ENCODE data around the gene DEDD. TPM values are rescaled to one million over a fixed set of nuclear protein-coding genes. Genes with fewer than 3 reads are reported as not detected.

The DEDD gene
- total RNA-seq, 1 experiment from 2014 or later, result 33.8 TPM

GRCh38 chr1:161179698-161180097, 47.2 kb upstream of the DEDD start:
- Histone ChIP-seq H3K4me1 (peaks cover 4% of the 10 kb centered on the region), H3K4me3 (ENCODE audit: low read depth, low read length) (no peak overlapping the region), H3K36me3 (ENCODE audit: control insufficient read depth, insufficient read depth, low read length) (peaks cover 2% of the 10 kb centered on the region; the same call in 1 of the 2 replicates), H3K9me3 (no peaks in the 10 kb centered on the region), H3K27me3 (replicated peaks; ENCODE audit: control insufficient read depth, insufficient read depth, low read length) (no peaks in the 10 kb centered on the region)
- H3K4me1 Mint-ChIP-seq (ENCODE audit: low read depth, unreplicated experiment), result peaks cover 20% of the 10 kb centered on the region
- no TSS peak for BruUV-seq (replicated peaks)
- H3K9me3 Mint-ChIP-seq (ENCODE audit: unreplicated experiment), result no peaks in the 10 kb centered on the region
- ChIA-PET POLR2A (no interaction called here), CTCF (no interaction called here)
- peaks cover 8% of the 10 kb centered on the region for H3K36me3 Mint-ChIP-seq (ENCODE audit: insufficient read depth, unreplicated experiment)
- H3K4me3 Mint-ChIP-seq (ENCODE audit: unreplicated experiment), result no peak overlapping the region
- H3K27me3 Mint-ChIP-seq (ENCODE audit: insufficient read depth, unreplicated experiment), result no peaks in the 10 kb centered on the region
- no peak for DNase-seq
- no peak overlapping the region for H3K27ac Mint-ChIP-seq (ENCODE audit: unreplicated experiment)
- intact Hi-C loops (cut with micrococcal nuclease; ENCODE audit: unreplicated experiment), result loop anchor here (1.0 to 5.0 kb wide), 2 partner anchors 62 to 203 kb away; partner anchors contain the start of genes NIT1 and PFDN2
- no peak for TF ChIP-seq CTCF (IDR thresholded peaks at IDR 0.05; ENCODE audit: insufficient read depth in 1 of 2, low read depth in 1 of 2, low read length in 1 of 2, severe bottlenecking in 1 of 2, unreplicated experiment in 1 of 2)

GRCh38 chr1:161177936-161178244, 45.4 kb upstream of the DEDD start:
- ChIA-PET POLR2A (interaction anchor here (2.4 kb wide), 1 partner anchor 12 kb away, joined by 25 read pairs; the partner anchor contains the start of gene PPOX), CTCF (no interaction called here)
- H3K9me3 Mint-ChIP-seq (ENCODE audit: unreplicated experiment), result no peaks in the 10 kb centered on the region
- H3K27me3 Mint-ChIP-seq (ENCODE audit: insufficient read depth, unreplicated experiment), result no peaks in the 10 kb centered on the region
- TF ChIP-seq CTCF (IDR thresholded peaks at IDR 0.05; ENCODE audit: insufficient read depth in 1 of 2, low read depth in 1 of 2, low read length in 1 of 2, severe bottlenecking in 1 of 2, unreplicated experiment in 1 of 2), result no peak
- intact Hi-C loops (cut with micrococcal nuclease; ENCODE audit: unreplicated experiment), result loop anchor here (5.0 kb wide), 1 partner anchor 61 kb away; the partner anchor contains the start of genes NIT1 and PFDN2
- BruUV-seq (replicated peaks), result TSS peak; percentile 98
- peak overlapping the region; percentile 85 for H3K4me3 Mint-ChIP-seq (ENCODE audit: unreplicated experiment)
- peak overlapping the region; percentile 96 for H3K27ac Mint-ChIP-seq (ENCODE audit: unreplicated experiment)
- H3K27me3 ChIP-seq (replicated peaks; ENCODE audit: control insufficient read depth, insufficient read depth, low read length), result no peaks in the 10 kb centered on the region
- H3K9me3 ChIP-seq, result no peaks in the 10 kb centered on the region
- no peak for DNase-seq
- H3K4me3 ChIP-seq (ENCODE audit: low read depth, low read length), result peak overlapping the region; percentile 91
- H3K36me3 ChIP-seq (ENCODE audit: control insufficient read depth, insufficient read depth, low read length), result peaks cover 4% of the 10 kb centered on the region; the same call in 1 of the 2 replicates
- H3K4me1 ChIP-seq, result peaks cover 4% of the 10 kb centered on the region
- peaks cover 17% of the 10 kb centered on the region for H3K4me1 Mint-ChIP-seq (ENCODE audit: low read depth, unreplicated experiment)
- H3K36me3 Mint-ChIP-seq (ENCODE audit: insufficient read depth, unreplicated experiment), result peaks cover 26% of the 10 kb centered on the region

GRCh38 chr1:161177112-161177935, 44.9 kb upstream of the DEDD start, which contains the start of gene B4GALT3:
TSS of gene B4GALT3 (minus strand) at chr1:161177507. CDS start at chr1:161176060, 1,447 bp downstream.
- Mint-ChIP-seq H3K27ac (ENCODE audit: unreplicated experiment) (peak within 1 kb of the TSS; percentile 96), H3K36me3 (ENCODE audit: insufficient read depth, unreplicated experiment) (peaks cover 31% of the 10 kb centered on the region), H3K4me3 (ENCODE audit: unreplicated experiment) (peak within 1 kb of the TSS; percentile 85), H3K4me1 (ENCODE audit: low read depth, unreplicated experiment) (peaks cover 14% of the 10 kb centered on the region), H3K9me3 (ENCODE audit: unreplicated experiment) (no peaks in the 10 kb centered on the region), H3K27me3 (ENCODE audit: insufficient read depth, unreplicated experiment) (no peaks in the 10 kb centered on the region)
- H3K27me3 ChIP-seq (replicated peaks; ENCODE audit: control insufficient read depth, insufficient read depth, low read length), result no peaks in the 10 kb centered on the region
- CTCF ChIA-PET, result interaction anchor here (0.6 to 1.4 kb wide), 3 partner anchors 12 to 48 kb away, joined by 3 to 22 read pairs (median 4); partner anchors contain the start of genes PPOX and TOMM40L
- peaks cover 4% of the 10 kb centered on the region for H3K4me1 ChIP-seq
- H3K9me3 ChIP-seq, result no peaks in the 10 kb centered on the region
- POLR2A ChIA-PET, result interaction anchor here (0.6 to 2.4 kb wide), 6 partner anchors 8 to 213 kb away, joined by 4 to 25 read pairs (median 7); partner anchors contain the start of genes NDUFS2, PPOX, TOMM40L and USP21
- peak; percentile 87 to 96 for DNase-seq
- BruUV-seq (replicated peaks), result TSS peak; percentile 39
- peak within 1 kb of the TSS; percentile 91 for H3K4me3 ChIP-seq (ENCODE audit: low read depth, low read length)
- peak; percentile 44 to 54 for TF ChIP-seq CTCF (IDR thresholded peaks at IDR 0.05; ENCODE audit: insufficient read depth in 1 of 2, low read depth in 1 of 2, low read length in 1 of 2, severe bottlenecking in 1 of 2, unreplicated experiment in 1 of 2)
- intact Hi-C loops (cut with micrococcal nuclease; ENCODE audit: unreplicated experiment), result loop anchor here (5.0 kb wide), 1 partner anchor 60 kb away; the partner anchor contains the start of genes NIT1 and PFDN2
- H3K36me3 ChIP-seq (ENCODE audit: control insufficient read depth, insufficient read depth, low read length), result peaks cover 4% of the 10 kb centered on the region; the same call in 1 of the 2 replicates

Measured in Caco-2 (cell line).